GM18505 (cell line): Measurements from ENCODE around the gene CARMIL1.
"Not testable (repeated sequence)": the region's sequence is repeated elsewhere in the genome, so short reads cannot be mapped to it uniquely, and the experiment has no call there.

Experiments used
- ATAC-seq: cut with Tn5 transposase; IDR thresholded peaks from one replicate; pipeline ENCODE4 v1.9.1; 2021; ENCODE audit not compliant: unreplicated experiment
- POLR2A ChIP-seq: IDR thresholded peaks from 4 replicates; pipeline ENCODE4 v1.6.1; 2011; ENCODE audit warnings: borderline replicate concordance; ENCODE audit not compliant: insufficient read depth, insufficient read length; ENCODE audit errors: extremely low read depth

Gene CARMIL1

GRCh38 chr6:25288518-25288917 lies 9.3 kb downstream of the CARMIL1 start:
- ATAC-seq, result no peak
- TF ChIP-seq POLR2A, result no peak

GRCh38 chr6:25290306-25291060 lies 11.3 kb downstream of the CARMIL1 start:
- ATAC-seq, result no peak

GRCh38 chr6:25292384-25292783 lies 13.2 kb downstream of the CARMIL1 start:
- no peak for TF ChIP-seq POLR2A
- ATAC-seq, result no peak

More at GRCh38 chr6:25290306-25291060, 11.3 kb downstream of the CARMIL1 start:
- TF ChIP-seq POLR2A, result no peak

GRCh38 chr6:25295651-25296050 lies 16.5 kb downstream of the CARMIL1 start:
- no peak for TF ChIP-seq POLR2A
- no peak for ATAC-seq

GRCh38 chr6:25296217-25296905 lies 17.2 kb downstream of the CARMIL1 start:
- no peak for ATAC-seq

GRCh38 chr6:25297039-25297441 lies 17.9 kb downstream of the CARMIL1 start:
- TF ChIP-seq POLR2A, result no peak
- no peak for ATAC-seq

More at GRCh38 chr6:25296217-25296905, 17.2 kb downstream of the CARMIL1 start:
- no peak for TF ChIP-seq POLR2A

- TF ChIP-seq POLR2A, result no peak
- ATAC-seq, result no peak
Observed at GRCh38 chr6:25297823-25298522, 18.8 kb downstream of the CARMIL1 start.

GRCh38 chr6:25298523-25298865 lies 19.3 kb downstream of the CARMIL1 start:
- ATAC-seq, result not testable (repeated sequence)

- no peak for TF ChIP-seq POLR2A
- ATAC-seq, result no peak
Observed at GRCh38 chr6:25301362-25301761, 22.2 kb downstream of the CARMIL1 start.

GRCh38 chr6:25302151-25302550 lies 23.0 kb downstream of the CARMIL1 start:
- no peak for ATAC-seq
- TF ChIP-seq POLR2A, result no peak

- ATAC-seq, result no peak
- TF ChIP-seq POLR2A, result no peak
Observed at GRCh38 chr6:25302677-25303128, 23.5 kb downstream of the CARMIL1 start.

- TF ChIP-seq POLR2A, result no peak
- ATAC-seq, result no peak
Observed at GRCh38 chr6:25303254-25303653, 24.1 kb downstream of the CARMIL1 start.

- ATAC-seq, result no peak
- no peak for TF ChIP-seq POLR2A
Observed at GRCh38 chr6:25306379-25306778, 27.2 kb downstream of the CARMIL1 start.
